Adipocyte (in vitro differentiated cells): ENCODE data around the gene FGF2.
"Not testable (repeated sequence)": the region's sequence is repeated elsewhere in the genome, so short reads cannot be mapped to it uniquely, and the experiment has no call there.

Source experiments
- DNase-seq: peaks from one replicate; pipeline ENCODE4 v3.0.0-alpha.2; 2015; ENCODE audit warnings: low read depth
- H3K27me3 ChIP-seq: replicated peaks from 2 replicates; pipeline ENCODE4 v1.7.0; 2013; ENCODE audit warnings: mild to moderate bottlenecking, low read length, moderate library complexity; ENCODE audit not compliant: control insufficient read depth, insufficient read depth
- H3K36me3 ChIP-seq: 2 replicates; pipeline ENCODE4 v1.7.0; 2013; ENCODE audit warnings: low read length, mild to moderate bottlenecking, moderate library complexity; ENCODE audit not compliant: control insufficient read depth, insufficient read depth, severe bottlenecking
- H3K4me1 ChIP-seq: 2 replicates; pipeline ENCODE4 v1.7.0; 2013; ENCODE audit warnings: mild to moderate bottlenecking, low read length, moderate library complexity; ENCODE audit not compliant: control insufficient read depth, insufficient read depth
- H3K4me3 ChIP-seq: 2 replicates; pipeline ENCODE4 v1.7.0; 2013; ENCODE audit warnings: mild to moderate bottlenecking, low read length, moderate library complexity
- H3K9ac ChIP-seq: 2 replicates; pipeline ENCODE4 v1.7.0; 2013; ENCODE audit warnings: mild to moderate bottlenecking, low read length, moderate library complexity
- H3K9me3 ChIP-seq: 2 replicates; pipeline ENCODE4 v1.7.0; 2013; ENCODE audit warnings: mild to moderate bottlenecking, low read length, moderate library complexity; ENCODE audit not compliant: control insufficient read depth

FGF2 gene

GRCh38 chr4:122826553-122827257, at the start of gene FGF2:
TSS of gene FGF2 (plus strand) at chr4:122826831. CDS start at chr4:122827175, 344 bp downstream.
- Histone ChIP-seq H3K27me3 (no peaks in the 10 kb centered on the region), H3K4me3 (peak within 1 kb of the TSS; percentile 95), H3K4me1 (peaks cover 43% of the 10 kb centered on the region), H3K36me3 (no peaks in the 10 kb centered on the region), H3K9ac (peak within 1 kb of the TSS; percentile 96), H3K9me3 (no peaks in the 10 kb centered on the region)
- peak; percentile 89 for DNase-seq

GRCh38 chr4:122776916-122777315, 49.7 kb upstream of the FGF2 start:
- DNase-seq, result peak; percentile 55
- no peaks in the 10 kb centered on the region for H3K27me3 ChIP-seq
- H3K9me3 ChIP-seq, result no peaks in the 10 kb centered on the region
- H3K9ac ChIP-seq, result no peak overlapping the region
- no peaks in the 10 kb centered on the region for H3K36me3 ChIP-seq
- H3K4me3 ChIP-seq, result no peak overlapping the region
- H3K4me1 ChIP-seq, result peaks cover 27% of the 10 kb centered on the region

- Histone ChIP-seq H3K36me3 (no peaks in the 10 kb centered on the region), H3K27me3 (no peaks in the 10 kb centered on the region), H3K4me3 (peak overlapping the region; percentile 42), H3K4me1 (peaks cover 26% of the 10 kb centered on the region), H3K9me3 (no peaks in the 10 kb centered on the region), H3K9ac (no peak overlapping the region)
- DNase-seq, result peak; percentile 92
These were observed 48.6 kb upstream of the FGF2 start for GRCh38 chr4:122777846-122778673.

- Histone ChIP-seq H3K36me3 (no peaks in the 10 kb centered on the region), H3K9ac (no peak overlapping the region), H3K9me3 (no peaks in the 10 kb centered on the region), H3K4me3 (no peak overlapping the region), H3K27me3 (no peaks in the 10 kb centered on the region), H3K4me1 (peaks cover 43% of the 10 kb centered on the region)
- no peak for DNase-seq
These were observed 45.1 kb upstream of the FGF2 start for GRCh38 chr4:122781486-122781885.

GRCh38 chr4:122783301-122784215, 43.1 kb upstream of the FGF2 start:
- Histone ChIP-seq H3K4me3 (peak overlapping the region; percentile 31), H3K9me3 (no peaks in the 10 kb centered on the region), H3K36me3 (no peaks in the 10 kb centered on the region), H3K4me1 (peaks cover 36% of the 10 kb centered on the region), H3K9ac (peak overlapping the region; percentile 77), H3K27me3 (no peaks in the 10 kb centered on the region)
- peak; percentile 91 for DNase-seq

- Histone ChIP-seq H3K4me3 (peak overlapping the region; percentile 31), H3K27me3 (no peaks in the 10 kb centered on the region), H3K9me3 (no peaks in the 10 kb centered on the region), H3K36me3 (no peaks in the 10 kb centered on the region), H3K9ac (peak overlapping the region; percentile 77), H3K4me1 (peaks cover 35% of the 10 kb centered on the region)
- DNase-seq, result no peak
These were observed 42.4 kb upstream of the FGF2 start for GRCh38 chr4:122784261-122784660.

GRCh38 chr4:122785099-122785498, 41.5 kb upstream of the FGF2 start:
- no peaks in the 10 kb centered on the region for H3K27me3 ChIP-seq
- DNase-seq, result no peak

GRCh38 chr4:122786296-122786695, 40.3 kb upstream of the FGF2 start:
- H3K4me3 ChIP-seq, DNase-seq, H3K9ac ChIP-seq: not testable (repeated sequence)

More at GRCh38 chr4:122785099-122785498, 41.5 kb upstream of the FGF2 start:
- Histone ChIP-seq H3K9me3 (no peaks in the 10 kb centered on the region), H3K36me3 (no peaks in the 10 kb centered on the region), H3K9ac (no peak overlapping the region), H3K4me1 (peaks cover 35% of the 10 kb centered on the region), H3K4me3 (no peak overlapping the region)

GRCh38 chr4:122786920-122787319, 39.7 kb upstream of the FGF2 start:
- not testable (repeated sequence) for H3K27me3 ChIP-seq, H3K36me3 ChIP-seq, H3K9ac ChIP-seq, H3K9me3 ChIP-seq, DNase-seq, H3K4me3 ChIP-seq
- peaks cover 35% of the 10 kb centered on the region for H3K4me1 ChIP-seq

More at GRCh38 chr4:122786296-122786695, 40.3 kb upstream of the FGF2 start:
- H3K36me3 ChIP-seq, H3K27me3 ChIP-seq, H3K9me3 ChIP-seq: not testable (repeated sequence)
- peaks cover 35% of the 10 kb centered on the region for H3K4me1 ChIP-seq

GRCh38 chr4:122787940-122788339, 38.7 kb upstream of the FGF2 start:
- DNase-seq, result peak; percentile 29
- no peaks in the 10 kb centered on the region for H3K27me3 ChIP-seq
- peak overlapping the region; percentile 15 for H3K9ac ChIP-seq
- no peaks in the 10 kb centered on the region for H3K9me3 ChIP-seq
- no peaks in the 10 kb centered on the region for H3K36me3 ChIP-seq
- H3K4me1 ChIP-seq, result peaks cover 30% of the 10 kb centered on the region
- no peak overlapping the region for H3K4me3 ChIP-seq

GRCh38 chr4:122788935-122789334, 37.7 kb upstream of the FGF2 start:
- Histone ChIP-seq H3K36me3 (no peaks in the 10 kb centered on the region), H3K27me3 (no peaks in the 10 kb centered on the region), H3K9me3 (no peaks in the 10 kb centered on the region), H3K9ac (no peak overlapping the region), H3K4me3 (no peak overlapping the region), H3K4me1 (peaks cover 28% of the 10 kb centered on the region)
- no peak for DNase-seq
